Caco-2 (cell line): Measurements from ENCODE around the gene CD55. TPM values are rescaled to one million over a fixed set of nuclear protein-coding genes. Genes with fewer than 3 reads are reported as not detected.

ENCODE experiments used
- BruUV-seq: library from RNA; stranded (reverse); fragments of 400-500 nt; replicated peaks from 2 replicates; lab custom pipeline; 2021; lab: Mats Ljungman, UMichigan
- CTCF ChIA-PET: fragments of 300-600 bp; sonication (Branson Sonifier 250); formaldehyde crosslinking; loops from one replicate; lab custom pipeline; 2022; ENCODE audit warnings: antibody characterized with exemption; lab: Charles Lee
- POLR2A ChIA-PET: fragments of 300-600 bp; sonication (Branson Sonifier 250); formaldehyde crosslinking; loops from one replicate; lab custom pipeline; 2022; ENCODE audit warnings: antibody characterized with exemption; lab: Charles Lee
- DNase-seq, 2 experiments: peaks; one replicate each; pipeline versions ENCODE4 v3.0.0 to v3.0.0-alpha.2; 2020 to 2022
- H3K27me3 ChIP-seq: replicated peaks from 2 replicates; pipeline ENCODE4 v1.6.0; 2011; ENCODE audit warnings: low read length; ENCODE audit not compliant: control insufficient read depth, insufficient read depth
- H3K36me3 ChIP-seq: 2 replicates; pipeline ENCODE4 v1.5.1; 2011; ENCODE audit warnings: low read length; ENCODE audit not compliant: control insufficient read depth, insufficient read depth
- H3K4me1 ChIP-seq: fragments of 250-450 bp; sonication (Bioruptor Pico); 2 replicates; pipeline ENCODE4 v1.5.1; 2020; ENCODE audit warnings: mild to moderate bottlenecking
- H3K4me3 ChIP-seq: 2 replicates; pipeline ENCODE4 v1.5.1; 2011; ENCODE audit warnings: low read depth, mild to moderate bottlenecking, control low read depth, low read length
- H3K9me3 ChIP-seq: fragments of 250-450 bp; sonication (Bioruptor Pico); 2 replicates; pipeline ENCODE4 v1.5.1; 2020; ENCODE audit warnings: mild to moderate bottlenecking, moderate library complexity
- H3K27ac Mint-ChIP-seq: one replicate; pipeline ENCODE4 v1.8.0; 2022; ENCODE audit warnings: mixed read lengths; ENCODE audit not compliant: unreplicated experiment
- H3K27me3 Mint-ChIP-seq: one replicate; pipeline ENCODE4 v1.8.0; 2022; ENCODE audit warnings: mixed read lengths; ENCODE audit not compliant: insufficient read depth, unreplicated experiment
- H3K36me3 Mint-ChIP-seq: one replicate; pipeline ENCODE4 v1.8.0; 2022; ENCODE audit warnings: mild to moderate bottlenecking, mixed read lengths; ENCODE audit not compliant: insufficient read depth, unreplicated experiment
- H3K4me1 Mint-ChIP-seq: one replicate; pipeline ENCODE4 v1.8.0; 2022; ENCODE audit warnings: low read depth, mixed read lengths; ENCODE audit not compliant: unreplicated experiment
- H3K4me3 Mint-ChIP-seq: one replicate; pipeline ENCODE4 v1.8.0; 2022; ENCODE audit warnings: mild to moderate bottlenecking, moderate library complexity, mixed read lengths; ENCODE audit not compliant: unreplicated experiment
- H3K9me3 Mint-ChIP-seq: one replicate; pipeline ENCODE4 v1.8.0; 2022; ENCODE audit warnings: mixed read lengths; ENCODE audit not compliant: unreplicated experiment
- CTCF ChIP-seq, 2 experiments: fragments of 200-600 bp in 1 of 2; IDR thresholded peaks; 1 replicate in 1 of 2; 2 replicates in 1 of 2; pipeline versions ENCODE4 v1.5.1 to v1.8.0; 2011 to 2022; ENCODE audit warnings: antibody characterized with exemption in 1 of 2, control low read depth in 1 of 2, inconsistent platforms in 1 of 2, low read depth in 1 of 2, low read length in 1 of 2, mild to moderate bottlenecking in 1 of 2, moderate library complexity in 1 of 2; ENCODE audit not compliant: insufficient read depth in 1 of 2, severe bottlenecking in 1 of 2, unreplicated experiment in 1 of 2
- intact Hi-C: fragments of 100-400 bp; cut with micrococcal nuclease; formaldehyde crosslinking; loops from one replicate; pipeline ENCODE4 v1.10.0; 2022; ENCODE audit not compliant: unreplicated experiment
- total RNA-seq: library from RNA; stranded (reverse); gene quantifications from 2 replicates; pipeline ENCODE4 v1.2.3, GENCODE V29; 2022

CD55 gene
- total RNA-seq, 1 experiment from 2014 or later, result 195 TPM

- DNase-seq, result peak in 1 of 2 experiments; percentile 41
- H3K4me3 ChIP-seq, result no peak overlapping the region
- peaks cover 51% of the 10 kb centered on the region for H3K4me1 ChIP-seq
- TF ChIP-seq CTCF (IDR thresholded peaks at IDR 0.05; ENCODE audit: insufficient read depth in 1 of 2, low read depth in 1 of 2, low read length in 1 of 2, severe bottlenecking in 1 of 2, unreplicated experiment in 1 of 2), result no peak
- Mint-ChIP-seq H3K27me3 (no peaks in the 10 kb centered on the region), H3K4me3 (no peak overlapping the region), H3K27ac (no peak overlapping the region), H3K4me1 (peaks cover 26% of the 10 kb centered on the region), H3K9me3 (peaks cover 6% of the 10 kb centered on the region), H3K36me3 (no peaks in the 10 kb centered on the region)
- no peaks in the 10 kb centered on the region for H3K27me3 ChIP-seq
- CTCF ChIA-PET, result interaction anchor here (0.5 kb wide), 1 partner anchor 403 kb away, joined by 3 read pairs; no protein-coding TSS in a partner anchor
- intact Hi-C loops, result no loop called here
- POLR2A ChIA-PET, result no interaction called here
- BruUV-seq, result no TSS peak
- H3K36me3 ChIP-seq, result no peaks in the 10 kb centered on the region
- no peaks in the 10 kb centered on the region for H3K9me3 ChIP-seq
These were observed 9.4 kb upstream of the CD55 start for GRCh38 chr1:207311888-207312603.

- Histone ChIP-seq H3K4me1 (peaks cover 57% of the 10 kb centered on the region), H3K9me3 (no peaks in the 10 kb centered on the region), H3K4me3 (no peak overlapping the region), H3K36me3 (no peaks in the 10 kb centered on the region), H3K27me3 (no peaks in the 10 kb centered on the region)
- intact Hi-C loops, result no loop called here
- no TSS peak for BruUV-seq
- H3K4me3 Mint-ChIP-seq, result no peak overlapping the region
- ChIA-PET POLR2A (no interaction called here), CTCF (no interaction called here)
- H3K4me1 Mint-ChIP-seq, result peaks cover 32% of the 10 kb centered on the region
- no peaks in the 10 kb centered on the region for H3K27me3 Mint-ChIP-seq
- no peak for DNase-seq
- no peak overlapping the region for H3K27ac Mint-ChIP-seq
- no peak for TF ChIP-seq CTCF (IDR thresholded peaks at IDR 0.05; ENCODE audit: insufficient read depth in 1 of 2, low read depth in 1 of 2, low read length in 1 of 2, severe bottlenecking in 1 of 2, unreplicated experiment in 1 of 2)
- H3K36me3 Mint-ChIP-seq, result no peaks in the 10 kb centered on the region
- peaks cover 1% of the 10 kb centered on the region for H3K9me3 Mint-ChIP-seq
These were observed 8.9 kb upstream of the CD55 start for GRCh38 chr1:207312604-207312920.

GRCh38 chr1:207313131-207313530 is 8.3 kb upstream of the CD55 start:
- BruUV-seq, result no TSS peak
- no peak for DNase-seq
- Histone ChIP-seq H3K36me3 (no peaks in the 10 kb centered on the region), H3K27me3 (no peaks in the 10 kb centered on the region), H3K4me3 (no peak overlapping the region), H3K4me1 (peaks cover 62% of the 10 kb centered on the region), H3K9me3 (no peaks in the 10 kb centered on the region)
- no peak for TF ChIP-seq CTCF (IDR thresholded peaks at IDR 0.05; ENCODE audit: insufficient read depth in 1 of 2, low read depth in 1 of 2, low read length in 1 of 2, severe bottlenecking in 1 of 2, unreplicated experiment in 1 of 2)
- Mint-ChIP-seq H3K4me3 (no peak overlapping the region), H3K36me3 (no peaks in the 10 kb centered on the region), H3K9me3 (no peaks in the 10 kb centered on the region), H3K4me1 (peaks cover 37% of the 10 kb centered on the region), H3K27ac (no peak overlapping the region), H3K27me3 (no peaks in the 10 kb centered on the region)
- intact Hi-C loops, result no loop called here
- CTCF ChIA-PET, result no interaction called here
- POLR2A ChIA-PET, result no interaction called here
